CD4-positive, alpha-beta T cell treated with Interleukin-6 for 4 hours (primary cell): ENCODE measurements around the gene FSTL4.
A peak's percentile ranks its signal among the peaks of the same experiment; 100 is the strongest.

Source experiments
- DNase-seq: peaks from one replicate; pipeline ENCODE4 v3.0.0-alpha.2; 2020; ENCODE audit warnings: mixed read lengths

FSTL4 gene

GRCh38 chr5:133361922-133362321 is 250.4 kb downstream of the FSTL4 start:
- no peak for DNase-seq

GRCh38 chr5:133360693-133361472 is 251.5 kb downstream of the FSTL4 start:
- DNase-seq = no peak

- no peak for DNase-seq
Measured at GRCh38 chr5:133359861-133360260, 252.5 kb downstream of the FSTL4 start.

- DNase-seq = no peak
Measured at GRCh38 chr5:133358271-133358670, 254.1 kb downstream of the FSTL4 start.

GRCh38 chr5:133357758-133358157 is 254.6 kb downstream of the FSTL4 start:
- no peak for DNase-seq

GRCh38 chr5:133356984-133357421 is 255.3 kb downstream of the FSTL4 start:
- no peak for DNase-seq

GRCh38 chr5:133356396-133356983 is 255.9 kb downstream of the FSTL4 start:
- DNase-seq = no peak

GRCh38 chr5:133354323-133355185 is 257.8 kb downstream of the FSTL4 start:
- no peak for DNase-seq

- DNase-seq = no peak
Measured at GRCh38 chr5:133353741-133354140, 258.6 kb downstream of the FSTL4 start.

GRCh38 chr5:133348406-133348805 is 263.9 kb downstream of the FSTL4 start:
- DNase-seq = no peak

GRCh38 chr5:133347039-133347438 is 265.3 kb downstream of the FSTL4 start:
- DNase-seq = peak; percentile 4

- DNase-seq = no peak
Measured at GRCh38 chr5:133344266-133344665, 268.1 kb downstream of the FSTL4 start.

GRCh38 chr5:133343196-133343595 is 269.1 kb downstream of the FSTL4 start:
- no peak for DNase-seq

GRCh38 chr5:133341915-133342710 is 270.2 kb downstream of the FSTL4 start:
- DNase-seq = no peak

GRCh38 chr5:133341296-133341695 is 271.0 kb downstream of the FSTL4 start:
- no peak for DNase-seq

- no peak for DNase-seq
Measured at GRCh38 chr5:133340822-133341221, 271.5 kb downstream of the FSTL4 start.

- no peak for DNase-seq
Measured at GRCh38 chr5:133340002-133340755, 272.2 kb downstream of the FSTL4 start.

- DNase-seq = no peak
Measured at GRCh38 chr5:133338504-133339355, 273.6 kb downstream of the FSTL4 start.

GRCh38 chr5:133337795-133338445 is 274.4 kb downstream of the FSTL4 start:
- no peak for DNase-seq

GRCh38 chr5:133336969-133337410 is 275.4 kb downstream of the FSTL4 start:
- no peak for DNase-seq
